Right atrium auricular region (tissue), 2 donors: Measurements from ENCODE around the gene FAM156A. TPM values are rescaled to one million over a fixed set of nuclear protein-coding genes. Genes with fewer than 3 reads are reported as not detected.
"Not testable (repeated sequence)": the region's sequence is repeated elsewhere in the genome, so short reads cannot be mapped to it uniquely, and the experiment has no call there.

ENCODE experiments used
- DNase-seq: peaks from one replicate; pipeline ENCODE4 v3.0.0-alpha.2; 2019; ENCODE audit warnings: low spot score
- H3K27ac ChIP-seq, 2 donors: fragments of 200-600 bp; sonication (generic); 1 replicate in 1 of 2; 2 replicates in 1 of 2; pipeline ENCODE4 v1.5.1; 2016 to 2019
- H3K27me3 ChIP-seq, 2 donors: fragments of 200-600 bp; sonication (generic); one replicate each; pipeline versions ENCODE4 v1.5.1 to v1.6.0; 2017 to 2019
- H3K36me3 ChIP-seq: fragments of 200-600 bp; sonication (generic); one replicate; pipeline ENCODE4 v1.5.1; 2016
- H3K4me1 ChIP-seq, 2 donors: fragments of 200-600 bp; sonication (generic); one replicate each; pipeline versions ENCODE4 v1.5.1 to v1.6.0; 2017 to 2019
- H3K4me3 ChIP-seq, 2 donors: fragments of 200-600 bp; sonication (generic); 1 replicate in 1 of 2; 2 replicates in 1 of 2; pipeline ENCODE4 v1.5.1; 2017 to 2019; ENCODE audit warnings: mild to moderate bottlenecking in 1 of 2, moderate library complexity in 1 of 2
- H3K9me3 ChIP-seq, 2 donors: fragments of 200-600 bp; sonication (generic); one replicate each; pipeline ENCODE4 v1.5.1; 2019
- total RNA-seq, 2 donors: library from RNA; depleted of rRNA; stranded (reverse); fragments of >200 nt; gene quantifications; one replicate each; pipeline ENCODE4 v1.1.0, GENCODE V29; 2016
- TF ChIP-seq, protein P1 (sequence below), 2 donors: fragments of 200-600 bp; sonication (generic); IDR thresholded peaks; one replicate each; pipeline ENCODE4 v1.5.1; 2019; ENCODE audit warnings: antibody characterized with exemption in 2 of 2

Gene FAM156A
- total RNA-seq, 2 donors from 2014 or later: 4.3 to 8.7 TPM

GRCh38 chrX:52933976-52934703 lies 24.2 kb downstream of the FAM156A start:
- Histone ChIP-seq H3K4me3 (peak overlapping the region; percentile 59 to 68), H3K27me3 (no peaks in the 10 kb centered on the region), H3K36me3 (no peaks in the 10 kb centered on the region), H3K9me3 (no peaks in the 10 kb centered on the region), H3K27ac (peak overlapping the region; percentile 96), H3K4me1 (peaks cover 0 to 12% of the 10 kb centered on the region in 2 donors)
- no peak for DNase-seq
- TF ChIP-seq, protein P1, sequence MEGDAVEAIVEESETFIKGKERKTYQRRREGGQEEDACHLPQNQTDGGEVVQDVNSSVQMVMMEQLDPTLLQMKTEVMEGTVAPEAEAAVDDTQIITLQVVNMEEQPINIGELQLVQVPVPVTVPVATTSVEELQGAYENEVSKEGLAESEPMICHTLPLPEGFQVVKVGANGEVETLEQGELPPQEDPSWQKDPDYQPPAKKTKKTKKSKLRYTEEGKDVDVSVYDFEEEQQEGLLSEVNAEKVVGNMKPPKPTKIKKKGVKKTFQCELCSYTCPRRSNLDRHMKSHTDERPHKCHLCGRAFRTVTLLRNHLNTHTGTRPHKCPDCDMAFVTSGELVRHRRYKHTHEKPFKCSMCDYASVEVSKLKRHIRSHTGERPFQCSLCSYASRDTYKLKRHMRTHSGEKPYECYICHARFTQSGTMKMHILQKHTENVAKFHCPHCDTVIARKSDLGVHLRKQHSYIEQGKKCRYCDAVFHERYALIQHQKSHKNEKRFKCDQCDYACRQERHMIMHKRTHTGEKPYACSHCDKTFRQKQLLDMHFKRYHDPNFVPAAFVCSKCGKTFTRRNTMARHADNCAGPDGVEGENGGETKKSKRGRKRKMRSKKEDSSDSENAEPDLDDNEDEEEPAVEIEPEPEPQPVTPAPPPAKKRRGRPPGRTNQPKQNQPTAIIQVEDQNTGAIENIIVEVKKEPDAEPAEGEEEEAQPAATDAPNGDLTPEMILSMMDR (IDR thresholded peaks at IDR 0.05): no peak

DNA sequence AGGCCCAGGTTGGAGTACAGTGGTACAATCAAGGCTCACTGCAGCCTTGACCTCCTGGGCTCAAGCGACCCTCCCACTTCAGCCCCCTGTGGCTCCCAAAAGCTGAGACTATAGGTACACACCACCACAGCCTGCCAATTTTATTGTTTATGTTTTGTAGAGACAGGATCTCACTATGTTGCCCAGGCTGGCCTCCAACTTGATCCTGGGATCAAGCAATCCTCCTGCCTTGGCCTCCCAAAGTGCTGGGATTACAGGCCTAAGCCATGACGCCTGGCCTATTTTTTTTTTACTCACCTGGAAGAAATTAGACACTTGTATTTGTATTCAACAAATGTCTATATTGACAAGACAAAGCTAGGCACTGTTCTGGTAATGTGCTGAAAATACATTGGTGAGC lies 25.1 kb downstream of the FAM156A start:
- H3K27ac ChIP-seq: no peak overlapping the region
- no peaks in the 10 kb centered on the region for H3K9me3 ChIP-seq
- peaks cover 0 to 12% of the 10 kb centered on the region in 2 donors for H3K4me1 ChIP-seq
- no peak for DNase-seq
- TF ChIP-seq, protein P1 (IDR thresholded peaks at IDR 0.05): no peak
- H3K4me3 ChIP-seq: no peak overlapping the region
- no peaks in the 10 kb centered on the region for H3K36me3 ChIP-seq
- no peaks in the 10 kb centered on the region for H3K27me3 ChIP-seq

DNA sequence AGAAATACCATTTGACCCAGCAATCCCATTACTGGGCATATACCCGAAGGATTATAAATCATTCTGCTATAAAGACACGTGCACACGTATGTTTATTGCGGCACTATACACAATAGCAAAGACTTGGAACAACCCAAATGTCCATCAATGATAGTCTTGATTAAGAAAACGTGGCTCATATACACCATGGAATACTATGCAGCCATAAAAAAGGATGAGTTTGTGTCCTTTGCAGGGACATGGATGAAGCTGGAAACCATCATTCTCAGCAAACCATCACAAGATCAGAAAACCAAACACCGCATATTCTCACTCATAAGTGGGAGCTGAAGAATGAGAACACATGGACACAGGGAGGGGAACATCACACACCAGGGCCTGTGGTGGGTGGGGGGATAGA lies 28.1 kb downstream of the FAM156A start:
- DNase-seq, H3K4me1 ChIP-seq, H3K4me3 ChIP-seq, H3K36me3 ChIP-seq, H3K27me3 ChIP-seq, H3K9me3 ChIP-seq, H3K27ac ChIP-seq: not testable (repeated sequence)

DNA sequence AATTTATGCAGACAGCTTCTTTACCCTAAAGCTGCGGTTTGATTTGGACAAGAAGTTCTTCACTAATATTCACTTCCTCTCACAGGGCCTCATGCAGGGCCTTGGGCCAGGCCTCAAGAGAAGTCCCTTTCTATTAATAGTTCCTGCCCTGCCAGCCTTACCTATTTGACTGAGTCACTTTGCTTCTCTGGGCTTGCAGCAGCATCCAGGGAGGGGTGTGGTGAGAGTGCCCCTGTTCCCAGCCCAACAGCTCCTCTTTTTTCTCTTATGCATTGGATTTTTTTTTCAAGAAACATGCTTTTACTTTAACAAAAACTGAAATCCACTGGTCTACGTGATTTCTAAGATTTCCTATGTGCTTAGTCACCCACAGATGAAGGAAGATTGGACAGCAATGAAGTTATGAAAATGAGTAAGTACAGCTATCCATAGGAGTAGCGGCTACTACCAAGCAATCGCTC lies 34.5 kb downstream of the FAM156A start:
- DNase-seq: peak; percentile 50
- H3K36me3 ChIP-seq: no peaks in the 10 kb centered on the region
- no peak overlapping the region for H3K4me3 ChIP-seq
- H3K4me1 ChIP-seq: peaks cover 0 to 22% of the 10 kb centered on the region in 2 donors
- H3K9me3 ChIP-seq: no peaks in the 10 kb centered on the region
- H3K27ac ChIP-seq: peak overlapping the region in 1 of 2 donors; percentile 41
- H3K27me3 ChIP-seq: no peaks in the 10 kb centered on the region
- TF ChIP-seq, protein P1 (IDR thresholded peaks at IDR 0.05): no peak

GRCh38 chrX:52914704-52915103 lies 43.6 kb downstream of the FAM156A start:
- H3K4me1 ChIP-seq, H3K4me3 ChIP-seq, H3K9me3 ChIP-seq, H3K27me3 ChIP-seq, DNase-seq, H3K27ac ChIP-seq, H3K36me3 ChIP-seq: not testable (repeated sequence)

GRCh38 chrX:52913681-52914080 lies 44.6 kb downstream of the FAM156A start:
- not testable (repeated sequence) for H3K27me3 ChIP-seq, H3K9me3 ChIP-seq, DNase-seq, H3K36me3 ChIP-seq, H3K4me3 ChIP-seq, H3K27ac ChIP-seq, H3K4me1 ChIP-seq

DNA sequence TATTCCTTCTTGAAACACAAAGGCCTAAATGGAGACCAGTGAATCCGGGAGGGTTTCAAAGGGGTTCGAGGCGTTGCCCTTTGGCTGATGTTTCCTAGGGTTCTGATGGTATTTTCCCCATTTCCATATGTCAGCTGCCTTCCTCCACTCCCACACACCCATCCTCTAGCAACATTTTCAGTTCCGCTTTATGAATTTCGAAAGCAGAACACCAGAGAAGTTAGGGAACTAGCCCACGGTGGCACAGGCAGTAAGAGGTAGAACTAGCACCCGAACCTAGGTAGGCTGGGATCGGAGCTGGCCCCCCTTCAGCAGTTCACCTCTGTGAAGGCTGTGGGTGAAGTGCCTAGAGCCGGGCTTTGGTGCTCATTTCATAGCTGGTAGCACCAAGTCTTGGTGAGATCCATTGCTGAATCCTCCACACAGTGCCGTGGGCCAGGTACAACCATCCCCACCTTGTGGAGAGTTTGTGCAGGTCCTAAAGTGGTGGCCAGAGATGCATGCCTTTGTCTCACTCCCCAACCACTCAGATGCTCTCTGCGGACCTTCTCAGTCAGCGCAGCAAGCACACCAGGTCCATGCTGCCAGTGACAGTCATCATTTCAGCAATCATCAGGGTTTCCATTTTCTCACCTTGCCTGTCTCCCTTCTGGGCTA lies 48.9 kb downstream of the FAM156A start:
- H3K27ac ChIP-seq, H3K9me3 ChIP-seq, H3K36me3 ChIP-seq, H3K4me1 ChIP-seq, H3K4me3 ChIP-seq, DNase-seq, H3K27me3 ChIP-seq: not testable (repeated sequence)

DNA sequence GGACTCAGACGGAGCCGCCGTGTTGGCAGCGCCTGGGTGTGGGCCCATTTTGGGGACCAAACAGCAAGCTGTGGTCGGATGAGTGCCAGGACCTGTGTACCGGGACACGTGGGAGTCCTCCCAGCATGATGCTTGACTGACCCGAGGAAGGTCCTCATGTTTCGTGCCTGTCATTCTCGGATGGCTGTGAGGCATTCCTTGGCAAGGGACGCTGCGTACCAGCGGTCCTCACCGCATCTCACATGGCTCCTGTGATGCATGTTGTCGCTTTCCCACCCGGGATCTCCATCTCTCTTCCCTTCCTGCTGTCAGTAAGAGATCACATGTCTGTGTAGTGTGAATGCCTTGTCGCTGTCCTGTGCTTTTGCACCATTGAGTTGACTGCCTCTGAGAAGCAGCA lies 50.4 kb downstream of the FAM156A start:
- H3K27me3 ChIP-seq, H3K27ac ChIP-seq, H3K4me1 ChIP-seq, DNase-seq, H3K36me3 ChIP-seq, H3K9me3 ChIP-seq, H3K4me3 ChIP-seq: not testable (repeated sequence)

- not testable (repeated sequence) for H3K27me3 ChIP-seq, H3K27ac ChIP-seq, DNase-seq, H3K4me1 ChIP-seq, H3K9me3 ChIP-seq, H3K36me3 ChIP-seq, H3K4me3 ChIP-seq
Observed at GRCh38 chrX:52907137-52907536, 51.2 kb downstream of the FAM156A start.

- not testable (repeated sequence) for H3K9me3 ChIP-seq, DNase-seq, H3K36me3 ChIP-seq, H3K4me1 ChIP-seq, H3K27ac ChIP-seq, H3K27me3 ChIP-seq, H3K4me3 ChIP-seq
Observed at GRCh38 chrX:52906072-52906471, 52.2 kb downstream of the FAM156A start.

GRCh38 chrX:52905531-52905930 lies 52.8 kb downstream of the FAM156A start:
- DNase-seq, H3K4me3 ChIP-seq, H3K4me1 ChIP-seq, H3K27me3 ChIP-seq, H3K27ac ChIP-seq, H3K36me3 ChIP-seq, H3K9me3 ChIP-seq: not testable (repeated sequence)
